K562 (cell line): ENCODE results near the gene JUNB. TPM values are rescaled to one million over a fixed set of nuclear protein-coding genes. Genes with fewer than 3 reads are reported as not detected.

Source experiments
- ASH1L ChIP-seq: fragments of 450-650 bp; IDR thresholded peaks from 2 replicates; pipeline ENCODE4 v1.6.1; 2018; ENCODE audit warnings: borderline replicate concordance, mild to moderate bottlenecking, low read depth; ENCODE audit not compliant: partially characterized antibody
- CHD4 ChIP-seq: fragments of 200-600 bp; sonication (generic); IDR thresholded peaks from 3 replicates; pipeline ENCODE4 v1.6.1; 2012; ENCODE audit warnings: low read depth, mild to moderate bottlenecking, mixed read lengths, low read length, inconsistent platforms; ENCODE audit not compliant: insufficient read depth, insufficient replicate concordance, poor library complexity, severe bottlenecking
- ETS2 ChIP-seq: IDR thresholded peaks from 2 replicates; pipeline ENCODE4 v1.6.1; 2016; ENCODE audit warnings: borderline replicate concordance, missing genetic modification characterization, mild to moderate bottlenecking, moderate library complexity, missing compliant biosample characterization; ENCODE audit not compliant: poor library complexity, severe bottlenecking
- HDAC1 ChIP-seq, 2 experiments: fragments of 450-650 bp; IDR thresholded peaks; 2 replicates each; pipeline ENCODE4 v1.6.1; 2016 to 2017; ENCODE audit warnings: inconsistent platforms in 1 of 2, mild to moderate bottlenecking in 1 of 2, moderate library complexity in 1 of 2
- NCOA1 ChIP-seq: fragments of 450-650 bp; IDR thresholded peaks from 2 replicates; pipeline ENCODE4 v1.6.1; 2016; ENCODE audit warnings: low read depth
- NFIC ChIP-seq: fragments of 450-650 bp; IDR thresholded peaks from 2 replicates; pipeline ENCODE4 v1.6.1; 2017; ENCODE audit warnings: mild to moderate bottlenecking, inconsistent platforms
- ZNF384 ChIP-seq: IDR thresholded peaks from 2 replicates; pipeline ENCODE4 v1.6.1; 2012; ENCODE audit warnings: low read depth, low read length, improper control_type of control experiment
- ZNF436 ChIP-seq: fragments of 250-450, 450-650 bp; sonication (Bioruptor Pico); formaldehyde crosslinking; IDR thresholded peaks from 2 replicates; pipeline ENCODE4 v1.7.0; 2020; ENCODE audit warnings: mild to moderate bottlenecking
- polyA plus RNA-seq, 8 experiments: library from polyadenylated mRNA; depleted of rRNA in 4 of 8; stranded (reverse) in 5 of 8; unstranded in 3 of 8; fragments of >200 nt; fragmentation: Nextera tagmentation in 2 of 8; fragmentation: Illumina TruSeq in 1 of 8; extraction: Ambion mirVana in 2 of 8; extraction: Trizol in 1 of 8; gene quantifications; 2 replicates each; pipeline versions ENCODE4 v1.2.1 to v1.2.3, GENCODE V29; 2011 to 2014; ENCODE audit warnings: inconsistent platforms in 1 of 8, missing spikeins in 1 of 8
- total RNA-seq, 7 experiments: library from RNA; depleted of rRNA in 6 of 7; stranded (reverse); fragments of >200 nt in 6 of 7; fragmentation: Illumina TruSeq in 2 of 7; extraction: Trizol in 2 of 7; gene quantifications; 2 replicates each; pipeline versions ENCODE4 v1.2.1 to v1.2.3, GENCODE V29; 2011 to 2021; ENCODE audit warnings: low replicate concordance in 1 of 7
- TF ChIP-seq, protein P1 (sequence below), 2 experiments: IDR thresholded peaks in 1 of 2; conservative IDR thresholded peaks in 1 of 2; 2 replicates each; pipeline ENCODE4 v1.6.1; 2016; ENCODE audit warnings: low read depth in 2 of 2, mild to moderate bottlenecking in 1 of 2, missing compliant biosample characterization in 1 of 2, missing genetic modification characterization in 1 of 2, moderate library complexity in 1 of 2
- TF ChIP-seq, protein P2 (sequence below): fragments of 450-650 bp; IDR thresholded peaks from 2 replicates; pipeline ENCODE4 v1.6.1; 2016; ENCODE audit warnings: borderline replicate concordance

The JUNB gene
- total and polyA plus RNA-seq, 9 of the 15 experiments (the other 6 are each of a cell fraction or from before 2014, with no cell fraction given), result 0.23 to 88.1 (median 13.1) TPM

DNA sequence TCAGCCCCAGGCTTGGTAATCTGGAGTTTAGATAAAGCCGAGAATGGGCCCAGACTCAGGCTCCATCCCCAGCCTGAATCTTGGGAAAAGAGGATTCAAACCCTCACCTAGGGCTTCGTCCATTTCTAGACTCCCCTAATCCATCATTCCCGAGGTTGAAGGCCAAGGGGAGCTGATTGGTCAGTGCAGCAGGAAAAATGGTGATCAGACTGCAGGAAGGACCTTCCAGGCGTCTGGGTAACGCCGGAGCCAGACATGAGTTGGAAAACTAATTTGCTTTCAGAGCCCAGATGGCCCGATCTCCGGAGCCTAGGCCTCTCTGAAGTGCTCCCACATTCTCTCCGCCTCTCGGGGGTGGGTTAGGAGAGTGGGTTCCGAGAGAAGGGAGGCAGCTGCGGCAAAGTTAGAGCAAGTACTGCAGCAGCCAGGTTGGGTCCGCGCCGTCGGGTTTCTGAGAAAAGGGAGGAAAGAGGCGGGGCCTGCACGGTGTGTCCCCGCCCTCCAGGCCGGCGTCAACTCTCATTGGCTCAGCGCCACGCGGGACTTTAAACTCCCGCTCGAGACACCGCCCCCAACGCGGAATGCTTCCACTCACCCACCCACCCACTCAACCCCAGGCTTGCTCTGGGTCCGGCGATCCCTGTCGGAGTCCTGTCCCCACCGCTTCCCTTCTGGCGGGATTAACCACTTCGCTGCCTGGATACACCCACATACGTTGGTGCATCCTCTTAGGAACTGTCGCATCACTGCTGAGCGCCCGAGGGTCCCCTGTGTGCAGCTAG, 43.9 kb downstream of the JUNB start (continued):
- TF ChIP-seq ZNF436 (CRISPR knock-in tag) (no peak), ZNF384 (peak; percentile 49; the same call in 1 of the 2 replicates), ASH1L (no peak), CHD4 (no peak), HDAC1 (IDR thresholded peaks at IDR 0.05) (no peak), NFIC (peak; percentile 89), ETS2 (tag) (no peak), NCOA1 (no peak)
- TF ChIP-seq, protein P1, sequence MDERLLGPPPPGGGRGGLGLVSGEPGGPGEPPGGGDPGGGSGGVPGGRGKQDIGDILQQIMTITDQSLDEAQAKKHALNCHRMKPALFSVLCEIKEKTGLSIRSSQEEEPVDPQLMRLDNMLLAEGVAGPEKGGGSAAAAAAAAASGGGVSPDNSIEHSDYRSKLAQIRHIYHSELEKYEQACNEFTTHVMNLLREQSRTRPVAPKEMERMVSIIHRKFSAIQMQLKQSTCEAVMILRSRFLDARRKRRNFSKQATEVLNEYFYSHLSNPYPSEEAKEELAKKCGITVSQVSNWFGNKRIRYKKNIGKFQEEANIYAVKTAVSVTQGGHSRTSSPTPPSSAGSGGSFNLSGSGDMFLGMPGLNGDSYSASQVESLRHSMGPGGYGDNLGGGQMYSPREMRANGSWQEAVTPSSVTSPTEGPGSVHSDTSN (CRISPR knock-in tag; IDR thresholded peaks at IDR 0.05; ENCODE audit: low read depth), result no peak
- TF ChIP-seq, protein P1 (tag; conservative IDR thresholded peaks at IDR 0.05; ENCODE audit: low read depth), result no peak
- TF ChIP-seq, protein P2, sequence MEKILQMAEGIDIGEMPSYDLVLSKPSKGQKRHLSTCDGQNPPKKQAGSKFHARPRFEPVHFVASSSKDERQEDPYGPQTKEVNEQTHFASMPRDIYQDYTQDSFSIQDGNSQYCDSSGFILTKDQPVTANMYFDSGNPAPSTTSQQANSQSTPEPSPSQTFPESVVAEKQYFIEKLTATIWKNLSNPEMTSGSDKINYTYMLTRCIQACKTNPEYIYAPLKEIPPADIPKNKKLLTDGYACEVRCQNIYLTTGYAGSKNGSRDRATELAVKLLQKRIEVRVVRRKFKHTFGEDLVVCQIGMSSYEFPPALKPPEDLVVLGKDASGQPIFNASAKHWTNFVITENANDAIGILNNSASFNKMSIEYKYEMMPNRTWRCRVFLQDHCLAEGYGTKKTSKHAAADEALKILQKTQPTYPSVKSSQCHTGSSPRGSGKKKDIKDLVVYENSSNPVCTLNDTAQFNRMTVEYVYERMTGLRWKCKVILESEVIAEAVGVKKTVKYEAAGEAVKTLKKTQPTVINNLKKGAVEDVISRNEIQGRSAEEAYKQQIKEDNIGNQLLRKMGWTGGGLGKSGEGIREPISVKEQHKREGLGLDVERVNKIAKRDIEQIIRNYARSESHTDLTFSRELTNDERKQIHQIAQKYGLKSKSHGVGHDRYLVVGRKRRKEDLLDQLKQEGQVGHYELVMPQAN, result 0 out of 2 replicates have a peak, but pooled peaks have one; percentile 27
